GM19328 (cell line): ENCODE measurements around the gene TENM4.

Experiments used
- ATAC-seq: cut with Tn5 transposase; IDR thresholded peaks from one replicate; pipeline ENCODE4 v1.9.1; 2021; ENCODE audit warnings: mild to moderate bottlenecking, moderate library complexity; ENCODE audit not compliant: unreplicated experiment

TENM4 gene

GRCh38 chr11:79311461-79311860, 129.4 kb downstream of the TENM4 start:
- ATAC-seq: no peak

GRCh38 chr11:79309407-79309806, 131.4 kb downstream of the TENM4 start:
- ATAC-seq: no peak

GRCh38 chr11:79308429-79308828, 132.4 kb downstream of the TENM4 start:
- ATAC-seq: no peak

- ATAC-seq: no peak
These were observed 136.1 kb downstream of the TENM4 start for GRCh38 chr11:79304599-79305212.

GRCh38 chr11:79296141-79296540, 144.7 kb downstream of the TENM4 start:
- ATAC-seq: no peak

DNA sequence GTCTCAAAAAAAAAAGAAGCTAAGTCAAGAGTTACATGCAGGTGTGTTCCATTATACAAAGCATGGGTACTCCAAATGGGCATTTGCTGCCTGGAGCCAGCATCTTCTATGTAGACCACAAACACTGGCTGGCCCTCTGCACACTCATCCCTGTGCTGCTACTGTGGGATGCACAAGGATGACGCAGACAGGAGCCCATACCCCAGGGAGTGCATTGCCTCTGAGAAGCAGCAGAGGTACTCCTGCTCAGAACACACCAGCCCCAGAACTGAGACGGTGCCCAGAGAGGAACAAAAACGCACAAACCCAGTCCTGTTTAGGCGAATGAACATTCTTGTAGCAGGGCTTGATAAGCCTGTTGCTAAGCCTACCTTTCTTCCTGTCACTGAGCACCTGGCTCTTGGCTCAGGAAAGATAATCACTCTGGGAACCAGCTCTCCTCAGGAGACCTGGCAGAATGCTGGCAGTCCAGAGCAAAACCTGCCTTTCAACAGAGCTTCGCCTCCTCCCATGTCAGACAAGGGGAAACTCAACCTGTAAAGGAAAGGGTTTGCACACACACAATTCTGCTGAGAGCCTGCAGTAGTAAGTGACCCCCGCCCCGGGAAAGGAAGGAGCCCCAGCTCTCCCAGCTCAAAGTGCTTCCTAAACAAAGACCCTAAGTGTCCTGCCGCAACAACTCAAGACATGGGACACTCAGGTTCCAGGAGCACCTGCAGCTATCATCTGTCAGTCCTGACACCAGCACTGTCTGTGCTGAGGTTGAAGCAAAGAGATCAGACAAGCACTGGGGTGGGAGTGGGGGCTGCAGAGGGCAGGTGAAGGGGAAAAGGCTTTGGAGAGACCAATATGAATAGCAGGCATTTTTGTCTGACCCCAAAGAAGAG, 145.7 kb downstream of the TENM4 start:
- ATAC-seq: no peak

DNA sequence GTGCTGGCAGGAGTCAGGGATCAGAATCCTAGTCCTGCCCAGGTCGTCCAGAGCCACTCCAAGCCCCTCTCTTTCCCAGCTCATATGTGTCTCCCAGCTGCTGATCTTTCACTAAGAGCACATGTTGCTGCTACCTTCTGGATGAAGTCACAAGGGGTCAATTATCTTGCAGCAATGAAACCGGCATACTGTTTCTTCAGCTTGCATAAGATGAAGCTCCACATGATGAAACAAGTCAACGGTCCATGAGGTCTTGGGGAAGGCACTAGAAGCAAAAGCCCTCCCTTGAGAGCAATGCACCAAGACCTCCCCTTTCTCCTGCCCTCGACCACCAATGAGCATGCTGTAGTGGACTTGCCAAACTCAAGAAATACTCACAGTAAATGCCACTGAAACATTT, 148.9 kb downstream of the TENM4 start:
- ATAC-seq: no peak

- no peak for ATAC-seq
These were observed 150.1 kb downstream of the TENM4 start for GRCh38 chr11:79290761-79291160.

- ATAC-seq: no peak
These were observed 152.9 kb downstream of the TENM4 start for GRCh38 chr11:79287952-79288351.

- ATAC-seq: no peak
These were observed 155.1 kb downstream of the TENM4 start for GRCh38 chr11:79285756-79286155.

DNA sequence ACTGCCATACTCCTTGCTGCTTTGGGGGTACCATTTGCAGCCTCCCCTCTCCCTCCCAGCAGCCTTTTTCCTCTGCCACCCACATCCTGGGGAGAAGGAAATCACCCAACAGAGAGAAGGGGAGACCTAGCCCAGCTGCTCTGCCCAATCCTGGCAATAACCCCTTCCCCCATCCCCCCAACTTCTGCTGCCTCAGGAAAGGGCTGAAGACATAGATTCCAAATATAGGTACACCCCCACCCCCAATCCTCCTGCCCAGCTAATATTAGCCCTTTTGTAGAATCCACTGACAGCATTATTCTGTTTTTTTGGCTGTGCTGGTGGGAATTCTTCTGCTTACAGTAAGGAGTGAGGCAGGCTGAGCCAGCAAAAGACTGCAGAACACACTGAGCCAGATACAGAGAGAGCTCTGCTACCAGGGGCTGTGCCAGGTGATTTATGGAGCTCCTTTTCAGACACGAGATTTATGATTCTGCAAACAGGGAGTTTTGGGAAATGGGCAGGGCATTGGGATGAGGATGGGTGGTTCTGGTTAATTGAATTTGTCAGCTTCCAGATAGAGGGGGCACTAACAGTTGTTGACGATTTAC, 164.0 kb downstream of the TENM4 start:
- no peak for ATAC-seq

DNA sequence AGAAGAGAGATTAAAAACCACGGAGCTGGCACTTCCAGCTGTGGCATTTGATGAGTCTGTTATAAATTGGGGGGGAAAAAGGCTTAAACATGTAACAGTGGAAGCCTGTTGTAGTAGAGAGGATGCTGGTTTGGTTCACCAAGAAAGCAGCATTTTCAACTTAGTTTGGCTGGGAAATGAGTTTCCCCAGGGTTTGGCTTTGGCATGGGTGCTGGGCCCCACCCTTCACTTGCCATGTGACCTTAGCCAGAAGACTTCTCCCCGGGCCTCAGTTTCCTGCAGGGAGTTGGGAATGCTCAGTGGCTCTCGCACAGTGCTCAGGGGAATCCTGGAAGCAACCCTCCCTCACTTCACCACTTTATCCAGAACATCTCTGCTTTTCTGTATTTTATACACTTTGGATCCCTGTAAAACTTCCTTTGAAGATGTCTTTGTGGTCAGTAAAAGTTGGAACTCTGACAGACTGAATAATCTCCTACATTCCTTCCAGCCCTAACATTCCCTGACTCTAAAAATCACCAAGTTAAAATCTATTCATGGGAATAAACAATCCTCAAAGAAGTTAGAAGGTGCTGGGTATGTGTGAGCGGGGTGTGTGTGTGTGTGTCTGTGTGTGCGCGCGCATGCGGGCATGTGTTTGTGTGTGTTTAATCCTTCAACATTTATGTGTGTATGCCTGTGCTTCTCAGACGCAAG, 166.0 kb downstream of the TENM4 start:
- no peak for ATAC-seq

DNA sequence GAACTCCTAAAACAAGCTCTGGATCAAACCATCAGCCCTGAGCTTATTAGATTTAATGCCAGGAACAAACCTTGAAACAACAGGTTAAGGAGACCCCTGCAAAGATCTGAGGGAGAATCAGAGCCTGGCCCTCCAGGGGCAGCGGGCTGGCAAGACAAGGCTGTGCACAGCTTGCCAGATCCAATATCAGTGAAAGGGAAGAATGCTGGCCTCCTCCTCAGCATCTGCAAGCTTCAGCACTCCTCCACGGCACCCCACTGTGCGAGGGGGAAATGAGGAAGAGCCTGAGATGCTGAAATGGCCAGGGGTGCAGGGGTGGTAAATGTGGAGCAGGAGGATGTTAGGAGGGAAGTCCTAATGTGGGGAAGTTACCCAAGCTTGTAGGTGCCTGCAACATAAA, 167.0 kb downstream of the TENM4 start:
- ATAC-seq: no peak

DNA sequence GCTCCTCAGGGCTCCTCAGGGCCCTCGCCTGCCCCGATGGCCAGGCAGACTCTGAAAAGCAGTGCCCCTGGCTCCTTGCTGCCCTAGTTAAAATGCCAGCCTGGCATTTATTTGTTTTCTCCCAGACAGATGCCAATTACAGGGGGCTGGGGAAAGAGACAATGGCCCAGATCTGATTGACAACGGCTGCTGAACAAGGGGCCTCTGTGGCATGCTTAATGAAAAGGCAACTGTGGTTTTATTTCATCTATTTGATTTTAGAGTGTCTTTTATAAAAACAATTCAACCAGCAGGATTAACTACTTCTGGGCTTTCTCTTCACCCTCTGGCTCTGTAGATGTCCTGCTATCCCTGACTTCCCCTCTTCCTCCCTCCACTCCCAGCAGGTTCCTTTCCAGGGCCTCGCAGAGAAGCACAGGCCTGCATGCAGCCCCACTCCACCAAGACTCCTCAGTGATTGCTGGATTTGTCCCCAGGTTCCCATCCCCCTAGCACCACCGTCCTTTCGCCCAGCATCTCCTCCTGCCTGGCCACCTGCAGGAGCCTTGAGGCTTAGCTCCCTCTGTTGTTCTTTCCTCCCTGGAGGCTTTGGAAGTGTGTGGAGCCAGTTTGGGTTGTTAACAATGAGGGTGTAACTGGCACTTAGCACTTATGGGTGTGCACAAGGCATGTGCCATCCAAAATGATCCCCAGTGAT, 171.1 kb downstream of the TENM4 start:
- no peak for ATAC-seq

DNA sequence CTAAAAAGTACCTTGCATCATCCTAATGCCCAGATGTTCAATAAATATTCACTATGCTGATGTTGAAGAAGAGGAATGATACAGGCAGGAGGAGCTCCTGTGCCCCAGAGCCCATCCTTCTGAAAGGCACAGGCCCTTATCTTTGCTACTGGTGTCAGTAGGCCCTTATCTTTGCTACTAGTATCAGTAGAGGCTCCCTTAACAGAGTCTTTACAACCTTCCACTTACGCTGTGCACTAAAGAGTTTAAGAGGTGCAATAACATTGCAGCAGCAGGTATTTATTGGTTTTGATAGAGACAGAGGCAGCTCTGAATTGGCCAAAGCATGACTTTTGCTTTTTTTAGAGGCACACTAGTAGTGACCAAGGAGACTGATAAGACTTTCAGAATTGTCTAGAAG, 174.4 kb downstream of the TENM4 start:
- ATAC-seq: no peak

DNA sequence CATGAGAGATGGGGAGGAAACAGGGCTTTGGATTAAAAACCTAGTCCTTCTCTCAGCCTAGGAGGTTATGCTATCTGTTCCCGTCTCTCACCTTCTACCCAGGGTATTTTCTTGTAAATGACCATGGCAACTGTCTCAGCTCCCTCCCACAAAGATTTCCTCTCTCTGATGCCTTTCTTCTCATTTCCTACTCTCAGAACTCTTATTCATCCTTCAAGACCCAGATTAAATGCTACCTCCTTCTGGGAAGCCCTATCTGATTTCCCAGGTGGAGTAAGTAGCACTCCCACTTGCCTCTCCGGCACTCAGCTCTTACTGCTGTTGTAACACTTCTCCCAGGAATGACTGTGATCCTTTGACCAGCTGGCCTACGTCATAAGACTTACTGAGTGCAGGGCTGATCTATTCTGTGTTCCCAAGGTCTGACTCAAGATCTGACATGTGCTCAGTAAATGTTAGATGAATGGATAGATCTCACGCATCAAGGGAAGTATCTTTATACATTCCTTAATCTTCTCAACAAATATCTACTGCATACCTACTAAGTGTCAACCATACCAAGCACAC, 175.0 kb downstream of the TENM4 start:
- ATAC-seq: no peak

DNA sequence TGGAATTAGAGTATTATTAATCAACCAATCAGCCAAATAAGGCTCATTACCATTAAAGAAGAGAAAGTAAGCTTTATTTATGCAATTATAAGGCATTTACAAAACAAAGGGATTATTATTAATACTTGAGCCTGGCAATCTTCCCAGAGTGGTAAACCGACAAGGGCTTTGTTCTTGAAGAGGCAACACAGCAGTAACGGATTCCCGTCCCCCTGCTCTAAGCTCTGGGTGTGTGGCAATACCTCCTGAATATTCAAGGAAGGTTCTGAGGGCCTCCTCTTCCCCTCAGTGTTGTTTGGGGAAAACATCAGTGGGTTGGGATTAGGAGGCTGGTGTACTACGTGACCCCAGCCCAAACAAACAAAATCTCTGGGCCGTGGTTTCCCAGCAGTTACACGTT, 176.5 kb downstream of the TENM4 start:
- no peak for ATAC-seq

DNA sequence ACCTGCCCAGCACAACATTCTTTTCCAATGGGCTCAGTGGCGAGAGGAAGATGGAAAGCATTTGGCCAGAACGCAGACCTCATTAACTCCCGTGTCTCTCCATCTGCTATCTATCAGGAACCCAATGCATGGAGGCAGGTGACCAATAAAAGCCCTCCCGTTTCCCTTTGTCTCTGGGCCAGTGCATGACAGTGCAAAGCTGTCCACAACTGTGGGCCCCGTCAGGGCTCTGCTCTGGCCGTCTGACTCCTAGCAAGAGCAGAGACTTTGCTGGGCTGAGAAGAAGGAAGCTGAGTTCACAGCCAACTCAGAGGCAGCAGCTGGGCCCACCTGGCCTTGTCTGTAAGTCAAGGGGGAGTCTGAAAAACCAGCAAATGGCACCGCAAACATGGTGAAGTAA, 177.8 kb downstream of the TENM4 start:
- ATAC-seq: no peak

GRCh38 chr11:79262221-79262620, 178.6 kb downstream of the TENM4 start:
- ATAC-seq: no peak

DNA sequence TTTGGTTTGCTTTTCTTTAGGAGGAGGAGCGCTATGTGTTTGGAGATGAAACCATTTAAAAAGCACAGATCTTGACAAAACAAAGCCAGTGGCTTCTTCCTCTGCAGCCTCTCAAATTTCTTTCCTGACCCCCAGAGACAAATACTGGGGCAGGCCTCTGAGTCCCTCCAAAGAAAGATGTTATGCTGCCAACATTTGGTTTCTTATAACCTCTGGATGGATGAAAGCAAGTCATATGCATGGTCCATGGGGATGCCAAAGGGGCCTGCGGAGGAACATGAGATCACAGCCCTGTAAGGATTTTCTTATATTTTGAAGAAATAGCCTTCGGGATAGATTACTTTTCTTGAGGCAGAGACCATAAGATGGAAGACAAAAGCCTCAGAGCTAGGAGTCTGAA, 179.1 kb downstream of the TENM4 start:
- ATAC-seq: no peak

GRCh38 chr11:79259800-79260199, 181.0 kb downstream of the TENM4 start:
- no peak for ATAC-seq
